Epithelial cell of esophagus (primary cell): ENCODE data around the gene DARS1.
"Not testable (repeated sequence)": the region's sequence is repeated elsewhere in the genome, so short reads cannot be mapped to it uniquely, and the experiment has no call there.

Experiments used
- DNase-seq: peaks from one replicate; pipeline ENCODE4 v3.0.0; 2010; ENCODE audit warnings: low read depth
- H3K4me3 ChIP-seq: 2 replicates; pipeline ENCODE4 v1.5.1; 2011; ENCODE audit warnings: mild to moderate bottlenecking, low read length, control low read depth
- CTCF ChIP-seq: IDR thresholded peaks from 2 replicates; pipeline ENCODE4 v1.5.1; 2011; ENCODE audit warnings: low read depth, mild to moderate bottlenecking, low read length, control low read depth, inconsistent platforms; ENCODE audit not compliant: insufficient read depth; ENCODE audit errors: missing control alignments

Gene DARS1

GRCh38 chr2:135975702-135976101 lies 9.7 kb downstream of the DARS1 start:
- no peak for TF ChIP-seq CTCF
- H3K4me3 ChIP-seq: no peak overlapping the region
- no peak for DNase-seq

GRCh38 chr2:135974036-135974435 lies 11.4 kb downstream of the DARS1 start:
- DNase-seq: no peak
- TF ChIP-seq CTCF: no peak
- no peak overlapping the region for H3K4me3 ChIP-seq

GRCh38 chr2:135969655-135970387 lies 15.6 kb downstream of the DARS1 start:
- H3K4me3 ChIP-seq: no peak overlapping the region
- DNase-seq: no peak
- no peak for TF ChIP-seq CTCF

- H3K4me3 ChIP-seq: no peak overlapping the region
- TF ChIP-seq CTCF: no peak
- DNase-seq: no peak
These were observed 19.7 kb downstream of the DARS1 start for GRCh38 chr2:135965756-135966155.

GRCh38 chr2:135964404-135964803 lies 21.0 kb downstream of the DARS1 start:
- H3K4me3 ChIP-seq: not testable (repeated sequence)
- peak; percentile 9 for DNase-seq

GRCh38 chr2:135963841-135964240 lies 21.6 kb downstream of the DARS1 start:
- TF ChIP-seq CTCF: no peak
- peak; percentile 77 for DNase-seq
- no peak overlapping the region for H3K4me3 ChIP-seq

GRCh38 chr2:135962366-135963123 lies 22.9 kb downstream of the DARS1 start:
- TF ChIP-seq CTCF: no peak
- no peak for DNase-seq
- no peak overlapping the region for H3K4me3 ChIP-seq
